SK-N-MC (cell line): Measurements from ENCODE around the gene YWHAE.
"Not testable (repeated sequence)": the region's sequence is repeated elsewhere in the genome, so short reads cannot be mapped to it uniquely, and the experiment has no call there.

Experiments
- DNase-seq: peaks from one replicate; pipeline ENCODE4 v3.0.0-alpha.2; 2011; ENCODE audit warnings: low read depth, low spot score
- H3K27ac ChIP-seq: fragments of 200-600 bp; sonication (generic); 2 replicates; pipeline ENCODE4 v1.5.1; 2016; ENCODE audit warnings: mixed run types
- H3K36me3 ChIP-seq: fragments of 200-600 bp; sonication (generic); 2 replicates; pipeline ENCODE4 v1.6.1; 2017; ENCODE audit warnings: antibody characterized with exemption, low read length, mixed read lengths; ENCODE audit not compliant: insufficient read depth
- H3K4me3 ChIP-seq: fragments of 200-600 bp; sonication (generic); 2 replicates; pipeline ENCODE4 v1.5.1; 2016
- H3K9ac ChIP-seq: fragments of 200-600 bp; sonication (generic); 2 replicates; pipeline ENCODE4 v1.8.0; 2017; ENCODE audit warnings: mixed run types, mixed read lengths; ENCODE audit not compliant: insufficient read length
- H3K9me3 ChIP-seq: fragments of 200-600 bp; sonication (generic); 2 replicates; pipeline ENCODE4 v1.6.1; 2017; ENCODE audit warnings: low read depth, mild to moderate bottlenecking, antibody characterized with exemption, low read length, moderate library complexity, mixed read lengths
- EZH2 ChIP-seq: fragments of 200-600 bp; sonication (generic); IDR thresholded peaks from one replicate; pipeline ENCODE4 v1.6.1; 2017; ENCODE audit warnings: antibody characterized with exemption
- FOXP2 ChIP-seq: optimal IDR thresholded peaks from 2 replicates; pipeline ENCODE3; 2011; ENCODE audit warnings: mild to moderate bottlenecking, moderate library complexity; ENCODE audit not compliant: insufficient read depth; ENCODE audit errors: extremely low read length, control extremely low read depth
- POLR2AphosphoS5 ChIP-seq: IDR thresholded peaks from 2 replicates; pipeline ENCODE4 v1.6.1; 2012; ENCODE audit warnings: mild to moderate bottlenecking, low read depth, low read length, borderline replicate concordance

The YWHAE gene

DNA sequence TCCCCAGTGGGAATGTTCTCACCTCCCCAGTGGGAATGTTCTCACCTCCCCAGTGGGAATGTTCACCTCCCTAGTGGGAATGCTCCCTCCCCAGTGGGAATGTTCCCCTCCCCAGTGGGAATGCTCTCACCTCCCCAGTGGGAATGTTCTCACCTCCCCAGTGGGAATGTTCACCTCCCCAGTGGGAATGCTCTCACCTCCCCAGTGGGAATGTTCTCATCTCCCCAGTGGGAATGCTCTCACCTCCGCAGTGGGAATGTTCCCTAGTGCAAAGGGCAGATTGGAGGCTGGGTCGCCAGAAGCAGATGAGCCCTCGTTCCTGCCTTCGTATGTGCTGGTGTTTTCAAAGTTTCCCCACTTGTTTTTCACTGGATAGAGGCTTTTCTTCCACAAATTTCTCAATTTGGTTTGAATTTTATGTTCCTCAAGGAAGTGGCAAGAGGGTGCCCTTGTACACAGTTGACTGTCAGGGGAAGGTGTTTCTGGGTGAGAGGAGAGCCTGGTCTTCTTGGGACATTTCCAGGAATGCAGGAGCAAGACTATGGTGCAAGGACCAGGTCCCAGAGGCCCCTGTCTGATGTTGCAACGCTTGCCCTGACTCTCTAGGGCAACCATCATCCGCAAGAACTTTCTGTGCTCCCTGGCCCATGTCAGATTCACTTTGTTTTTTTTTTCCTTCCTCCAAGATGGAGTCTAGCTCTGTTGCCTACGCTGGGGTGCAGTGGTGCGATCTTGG is 86.6 kb downstream of the YWHAE start:
- H3K36me3 ChIP-seq = no peaks in the 10 kb centered on the region
- no peak overlapping the region for H3K9ac ChIP-seq
- H3K4me3 ChIP-seq = no peak overlapping the region
- no peaks in the 10 kb centered on the region for H3K9me3 ChIP-seq
- TF ChIP-seq POLR2AphosphoS5 (no peak), EZH2 (no peak), FOXP2 (no peak)
- DNase-seq = no peak
- no peak overlapping the region for H3K27ac ChIP-seq

DNA sequence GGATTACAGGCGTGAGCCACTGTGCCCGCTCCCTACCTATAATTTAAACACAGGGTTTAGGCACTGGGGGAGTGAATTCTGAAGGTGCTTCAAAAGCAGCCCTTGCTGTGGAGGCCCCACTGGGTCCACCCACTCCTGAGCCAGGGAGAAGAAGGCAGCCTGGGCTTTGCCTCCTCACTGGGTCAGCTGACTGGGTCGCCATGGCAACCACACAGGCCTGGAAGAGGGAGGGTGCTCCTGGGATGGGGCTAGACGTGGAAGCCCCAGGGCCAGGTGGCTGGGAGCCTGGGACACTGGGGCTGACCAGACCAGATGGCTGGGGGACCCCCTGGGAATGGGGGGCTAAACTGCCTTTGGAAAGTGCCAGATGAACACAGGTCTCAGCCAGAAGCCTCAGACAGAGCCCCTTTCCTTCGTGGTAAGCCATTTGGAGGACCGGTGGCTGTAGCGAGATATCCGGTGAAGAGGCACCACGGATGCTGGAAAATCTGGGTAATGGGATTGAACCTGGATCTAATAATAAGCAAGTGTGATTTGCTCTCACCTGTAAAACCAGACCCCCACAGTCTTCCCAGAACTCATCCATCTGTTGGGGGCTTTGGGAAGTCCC is 87.7 kb downstream of the YWHAE start:
- H3K36me3 ChIP-seq = no peaks in the 10 kb centered on the region
- TF ChIP-seq EZH2 (no peak), FOXP2 (no peak), POLR2AphosphoS5 (no peak)
- no peak overlapping the region for H3K4me3 ChIP-seq
- no peak for DNase-seq
- H3K9ac ChIP-seq = no peak overlapping the region
- H3K27ac ChIP-seq = no peak overlapping the region
- H3K9me3 ChIP-seq = no peaks in the 10 kb centered on the region

DNA sequence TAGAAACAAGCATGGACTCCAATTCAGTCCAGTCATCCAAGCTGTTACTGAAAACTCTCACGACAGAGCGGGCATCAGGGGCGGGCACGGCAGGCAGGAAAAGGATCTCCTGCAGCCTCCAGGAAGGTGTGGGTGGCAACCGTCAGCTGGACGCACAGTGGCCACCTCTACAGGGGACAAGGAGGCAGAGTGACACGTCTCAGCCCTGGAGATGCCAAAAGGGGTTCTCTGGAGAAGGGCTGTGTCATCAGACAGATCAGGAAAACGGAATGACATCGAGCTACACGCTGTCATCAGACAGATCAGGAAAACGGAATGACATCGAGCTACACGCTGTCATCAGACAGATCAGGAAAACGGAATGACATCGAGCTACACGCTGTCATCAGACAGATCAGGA is 92.2 kb downstream of the YWHAE start:
- H3K9me3 ChIP-seq, DNase-seq, H3K27ac ChIP-seq, H3K9ac ChIP-seq, H3K36me3 ChIP-seq, H3K4me3 ChIP-seq: not testable (repeated sequence)

DNA sequence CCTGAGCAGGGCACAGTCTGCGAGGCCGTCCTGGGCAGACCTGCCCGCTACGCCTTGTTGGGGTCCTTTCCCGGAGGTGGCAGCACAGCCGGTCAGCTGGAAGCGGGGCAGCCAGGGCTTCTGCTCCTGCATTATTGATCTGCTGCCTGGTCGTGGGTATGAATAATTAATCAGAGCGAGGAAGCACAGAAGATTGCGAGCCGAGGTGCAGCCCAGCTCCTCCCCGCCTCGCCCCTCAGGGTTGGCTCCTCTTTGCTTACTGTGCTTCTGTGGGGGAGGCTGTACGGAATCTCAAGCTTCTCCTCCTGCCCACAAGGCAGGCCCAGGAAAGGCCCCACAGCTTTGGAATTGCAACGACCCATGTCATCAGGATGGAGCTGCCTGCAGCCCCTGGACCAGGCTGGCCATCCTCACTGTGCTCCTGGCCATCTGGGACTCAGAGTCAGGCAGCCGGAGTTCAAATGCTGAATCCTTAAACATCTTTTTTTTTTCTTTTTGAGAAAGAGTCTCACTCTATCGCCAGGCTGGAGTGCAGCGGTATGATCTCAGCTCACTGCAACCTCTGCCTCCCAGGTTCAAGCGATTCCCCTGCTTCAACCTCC is 95.0 kb downstream of the YWHAE start:
- H3K9me3 ChIP-seq = no peaks in the 10 kb centered on the region
- DNase-seq = no peak
- no peak overlapping the region for H3K4me3 ChIP-seq
- H3K27ac ChIP-seq = no peak overlapping the region
- H3K9ac ChIP-seq = no peak overlapping the region
- no peaks in the 10 kb centered on the region for H3K36me3 ChIP-seq
- no peak for TF ChIP-seq FOXP2
- no peak for TF ChIP-seq POLR2AphosphoS5
- TF ChIP-seq EZH2 = no peak

DNA sequence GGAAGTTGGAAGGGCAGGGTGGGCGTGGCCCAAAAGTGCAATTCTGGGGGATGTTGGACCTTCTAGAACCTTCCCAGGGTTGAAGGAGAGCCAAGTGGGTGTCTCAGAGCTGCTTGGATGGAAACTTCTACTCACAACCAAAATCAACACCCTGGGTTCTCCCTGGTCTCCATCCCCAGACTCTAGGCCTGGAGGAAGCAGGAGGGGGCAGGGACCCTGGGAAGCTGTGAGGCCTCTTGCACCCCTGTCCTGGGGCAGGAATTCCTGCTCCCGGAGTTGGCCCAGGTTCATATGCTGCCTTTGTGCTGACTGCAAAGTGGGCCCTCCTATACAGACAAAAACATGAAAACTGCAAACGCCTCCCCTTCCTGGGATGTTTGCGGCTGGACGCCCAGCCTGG is 95.5 kb downstream of the YWHAE start:
- Histone ChIP-seq H3K27ac (no peak overlapping the region), H3K4me3 (no peak overlapping the region), H3K9ac (no peak overlapping the region)

DNA sequence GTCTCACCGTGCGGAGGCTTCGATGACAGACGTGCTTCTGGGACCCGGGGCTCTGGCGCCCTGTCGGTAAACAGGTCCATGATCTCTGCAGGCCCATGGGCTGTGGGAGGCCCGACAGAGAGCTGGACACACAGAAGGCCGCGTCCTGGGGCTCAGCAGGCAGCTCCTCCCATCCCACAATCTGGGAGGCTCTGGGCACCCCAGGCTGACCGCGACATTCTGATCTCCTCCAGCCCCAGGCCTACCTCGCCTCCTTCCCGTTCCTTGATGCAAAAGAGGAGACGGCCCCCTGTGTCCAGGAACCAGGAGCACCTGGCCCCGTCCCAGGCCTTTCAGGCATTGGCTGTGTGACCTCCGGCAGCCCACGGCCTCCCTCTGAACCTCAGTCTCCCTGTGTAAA is 97.3 kb downstream of the YWHAE start:
- TF ChIP-seq EZH2 (no peak), POLR2AphosphoS5 (no peak), FOXP2 (no peak)
- Histone ChIP-seq H3K9ac (no peak overlapping the region), H3K36me3 (no peaks in the 10 kb centered on the region), H3K27ac (no peak overlapping the region), H3K9me3 (no peaks in the 10 kb centered on the region), H3K4me3 (no peak overlapping the region)
- DNase-seq = no peak

More for the DNA sequence above, 95.5 kb downstream of the YWHAE start:
- no peaks in the 10 kb centered on the region for H3K36me3 ChIP-seq
- no peaks in the 10 kb centered on the region for H3K9me3 ChIP-seq
- TF ChIP-seq FOXP2 (no peak), POLR2AphosphoS5 (no peak), EZH2 (no peak)
- no peak for DNase-seq

DNA sequence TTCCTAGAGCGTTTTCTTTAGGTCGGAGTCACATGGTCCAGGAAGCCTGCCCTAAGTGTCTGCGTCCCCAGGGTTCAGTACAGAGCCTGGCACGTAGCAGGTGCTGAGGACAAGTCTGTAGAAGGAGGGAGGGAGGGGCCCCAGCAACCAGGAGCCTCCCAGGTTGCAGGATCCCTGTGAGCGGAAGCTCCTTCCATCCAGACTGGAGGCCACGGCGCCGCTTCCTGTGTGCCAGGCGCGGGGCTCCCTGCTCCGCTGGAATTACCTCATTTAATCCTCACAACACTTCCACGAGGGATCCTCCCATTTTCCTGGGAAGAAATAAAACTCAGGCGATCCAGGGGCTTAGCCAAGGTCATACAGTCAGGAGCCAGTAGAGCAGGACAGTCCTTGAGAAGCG is 98.5 kb downstream of the YWHAE start:
- Histone ChIP-seq H3K36me3 (no peaks in the 10 kb centered on the region), H3K4me3 (no peak overlapping the region), H3K27ac (no peak overlapping the region), H3K9ac (no peak overlapping the region), H3K9me3 (no peaks in the 10 kb centered on the region)
- no peak for TF ChIP-seq FOXP2
- no peak for TF ChIP-seq EZH2
- TF ChIP-seq POLR2AphosphoS5 = no peak
- DNase-seq = no peak

DNA sequence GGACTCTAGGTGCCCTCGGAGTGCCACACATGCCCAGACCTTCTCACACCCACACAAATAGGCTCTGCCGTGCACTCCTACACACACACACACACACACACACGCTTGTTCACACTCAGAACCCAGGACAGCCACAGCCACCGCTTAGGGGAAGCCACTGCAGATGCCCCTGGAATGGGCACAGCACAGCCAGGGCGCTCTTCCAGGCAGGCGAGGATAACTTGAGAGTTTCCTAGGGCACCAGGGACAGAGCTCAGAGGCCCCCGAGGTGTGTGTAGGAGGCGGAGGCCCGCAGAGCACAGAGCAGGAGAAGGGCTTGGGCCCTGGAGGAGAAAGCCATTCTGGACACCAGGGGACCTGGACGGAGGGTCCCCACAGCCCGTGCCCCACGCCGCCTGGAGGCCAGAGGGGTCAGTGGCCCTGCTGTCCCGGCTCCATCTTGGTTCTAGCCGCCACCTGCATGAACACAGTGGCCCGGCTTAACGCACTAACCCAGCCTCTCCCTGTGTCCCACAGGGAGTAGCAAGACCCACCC is 99.6 kb downstream of the YWHAE start:
- DNase-seq = no peak
- Histone ChIP-seq H3K9ac (no peak overlapping the region), H3K9me3 (no peaks in the 10 kb centered on the region), H3K36me3 (no peaks in the 10 kb centered on the region), H3K4me3 (no peak overlapping the region), H3K27ac (no peak overlapping the region)
- no peak for TF ChIP-seq EZH2
- no peak for TF ChIP-seq POLR2AphosphoS5
- TF ChIP-seq FOXP2 = no peak
